ENCODE measurements around the gene CYLD.

The CYLD gene

GRCh38 chr16:50739031-50739430, 2.9 kb upstream of the CYLD start:
- no peak for DNase-seq (ENCODE audit: low spot score)

DNA sequence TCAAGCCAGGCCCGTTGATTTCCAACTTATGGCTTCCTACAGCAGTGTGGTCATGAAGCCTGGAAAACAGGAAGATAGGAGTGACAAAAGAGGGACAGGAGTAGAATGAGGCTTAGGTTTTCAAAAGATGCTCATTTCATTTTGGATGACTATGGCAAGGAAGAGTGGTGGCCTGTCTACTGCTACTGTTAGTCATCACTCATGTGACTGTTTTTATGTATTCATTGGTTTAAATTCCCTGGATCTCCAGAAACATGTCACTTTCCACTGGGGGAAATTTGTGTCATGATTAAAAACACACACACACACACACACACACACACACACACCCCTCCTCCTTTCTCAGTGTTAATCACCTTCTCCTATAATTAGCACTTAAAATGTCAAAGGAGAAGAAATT, 1.1 kb upstream of the CYLD start:
- DNase-seq (ENCODE audit: low spot score), result no peak

GRCh38 chr16:50741225-50741780, 583 bp upstream of the CYLD start:
- DNase-seq (ENCODE audit: low spot score), result no peak

DNA sequence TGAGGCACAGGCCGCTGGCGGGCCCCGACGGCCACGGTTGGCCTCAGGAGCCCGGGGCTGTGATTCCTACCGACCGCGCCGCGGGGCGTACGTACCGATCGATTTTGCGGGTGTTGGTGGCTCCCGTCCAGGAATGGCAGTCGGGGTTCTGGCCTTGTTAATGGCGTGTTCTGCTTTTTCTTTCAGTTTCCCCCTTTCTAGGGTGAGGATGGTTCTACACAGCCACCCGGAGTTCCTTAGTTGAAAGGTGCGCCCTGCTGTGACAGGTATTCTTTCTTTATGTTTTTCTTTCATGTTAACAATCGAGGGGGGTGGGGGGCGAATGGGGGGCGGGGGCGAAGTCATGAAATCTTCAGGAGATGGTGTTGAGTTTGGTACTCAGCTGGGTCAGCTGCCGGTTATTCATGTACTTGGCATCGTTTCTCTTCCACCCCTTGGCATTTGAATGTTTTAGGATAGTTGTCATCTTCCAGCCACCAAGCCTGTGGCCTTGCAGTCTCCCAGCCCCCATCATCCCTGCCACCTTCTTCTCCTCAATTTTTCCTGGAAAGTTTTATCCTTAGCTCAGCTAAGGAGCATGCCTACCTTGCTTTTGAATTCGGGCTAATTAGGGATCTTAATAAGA, 802 bp downstream of the CYLD start:
- DNase-seq (ENCODE audit: low spot score), result no peak

- no peak for DNase-seq (ENCODE audit: low spot score)
These were observed 1.8 kb downstream of the CYLD start for GRCh38 chr16:50743581-50744225.

DNA sequence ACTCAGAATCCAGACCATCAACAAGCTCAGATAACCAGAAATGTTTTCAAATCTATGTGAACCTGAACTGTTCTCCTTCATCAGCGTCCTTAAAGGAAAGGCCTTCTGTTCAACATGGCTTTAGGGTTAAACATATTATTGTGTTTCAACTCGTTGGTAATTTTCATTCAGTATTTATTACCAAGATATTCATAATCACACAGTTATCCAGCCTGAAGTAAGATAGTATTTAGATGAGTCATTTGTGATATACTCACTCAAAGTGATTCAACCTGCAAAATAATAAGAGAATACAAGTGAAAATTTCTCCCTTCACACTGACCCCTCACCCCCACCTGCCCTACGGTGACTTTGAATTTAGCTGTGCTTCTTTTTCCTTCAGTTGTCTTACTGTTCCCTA, 3.0 kb downstream of the CYLD start:
- no peak for DNase-seq (ENCODE audit: low spot score)

- no peak for DNase-seq (ENCODE audit: low spot score)
These were observed 4.1 kb downstream of the CYLD start for GRCh38 chr16:50745940-50746339.

DNA sequence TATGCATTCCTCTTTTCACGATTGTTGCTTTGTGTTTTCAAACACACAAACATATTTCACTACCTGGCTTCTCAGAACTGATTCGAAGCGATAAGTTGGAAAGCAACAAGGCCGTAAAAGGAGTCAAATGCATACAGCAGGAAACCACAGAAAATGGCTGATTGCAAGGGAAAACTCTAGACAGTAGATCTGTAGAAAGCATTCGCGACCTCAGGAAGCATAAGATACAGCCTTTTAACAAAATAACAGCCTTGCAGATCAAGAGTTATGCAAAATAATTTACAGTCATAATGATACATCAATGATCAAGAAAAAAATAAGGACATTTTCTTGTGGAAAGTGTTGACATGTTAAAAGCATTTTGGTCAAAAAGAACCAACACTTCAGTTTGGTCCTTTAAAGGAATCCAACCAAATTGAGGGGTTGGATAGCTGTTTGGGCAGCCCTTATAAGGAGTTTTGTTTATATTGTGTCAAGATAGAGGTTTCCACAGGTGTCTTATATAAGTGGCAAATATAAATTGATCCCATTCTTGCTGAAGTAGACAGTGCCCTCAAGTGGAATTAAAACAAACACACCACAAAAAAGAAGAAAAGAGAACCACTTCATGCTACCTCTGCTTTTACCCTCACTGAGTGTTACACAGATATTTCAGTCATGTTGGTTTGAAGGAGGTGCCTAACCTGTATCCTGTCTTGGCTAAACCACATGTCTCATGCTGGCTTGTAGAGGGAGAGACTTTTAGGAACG, 5.5 kb downstream of the CYLD start:
- no peak for DNase-seq (ENCODE audit: low spot score)

DNA sequence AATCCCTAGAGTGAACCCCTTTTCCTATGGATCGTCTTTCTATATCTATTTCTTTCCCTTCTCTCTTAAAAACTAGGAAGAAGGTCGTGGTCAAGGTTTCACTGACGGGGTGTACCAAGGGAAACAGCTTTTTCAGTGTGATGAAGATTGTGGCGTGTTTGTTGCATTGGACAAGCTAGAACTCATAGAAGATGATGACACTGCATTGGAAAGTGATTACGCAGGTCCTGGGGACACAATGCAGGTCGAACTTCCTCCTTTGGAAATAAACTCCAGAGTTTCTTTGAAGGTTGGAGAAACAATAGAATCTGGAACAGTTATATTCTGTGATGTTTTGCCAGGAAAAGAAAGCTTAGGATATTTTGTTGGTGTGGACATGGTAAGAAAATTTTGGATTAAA, 9.6 kb downstream of the CYLD start:
- no peak for DNase-seq (ENCODE audit: low spot score)

GRCh38 chr16:50752471-50753235, 10.8 kb downstream of the CYLD start:
- no peak for DNase-seq (ENCODE audit: low spot score)

DNA sequence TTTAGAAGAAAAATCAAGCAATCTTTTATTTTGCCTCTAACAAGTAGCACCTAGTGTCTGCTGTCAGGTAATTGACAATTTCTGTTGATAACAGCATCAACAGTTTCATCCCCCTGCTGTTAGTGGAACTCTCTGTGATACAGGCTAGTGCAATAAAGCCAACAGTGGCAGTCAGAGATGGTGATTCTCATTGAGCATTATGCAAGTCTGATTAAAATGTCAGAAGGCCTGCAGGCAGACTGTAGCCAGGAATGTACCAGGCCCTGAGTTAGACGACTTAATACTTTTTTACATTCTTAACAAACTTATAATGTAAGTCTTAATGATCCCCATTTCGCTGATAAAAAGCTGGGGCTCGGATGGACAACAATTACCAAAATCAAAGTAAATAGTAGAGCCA, 14.6 kb downstream of the CYLD start:
- DNase-seq (ENCODE audit: low spot score), result no peak

DNA sequence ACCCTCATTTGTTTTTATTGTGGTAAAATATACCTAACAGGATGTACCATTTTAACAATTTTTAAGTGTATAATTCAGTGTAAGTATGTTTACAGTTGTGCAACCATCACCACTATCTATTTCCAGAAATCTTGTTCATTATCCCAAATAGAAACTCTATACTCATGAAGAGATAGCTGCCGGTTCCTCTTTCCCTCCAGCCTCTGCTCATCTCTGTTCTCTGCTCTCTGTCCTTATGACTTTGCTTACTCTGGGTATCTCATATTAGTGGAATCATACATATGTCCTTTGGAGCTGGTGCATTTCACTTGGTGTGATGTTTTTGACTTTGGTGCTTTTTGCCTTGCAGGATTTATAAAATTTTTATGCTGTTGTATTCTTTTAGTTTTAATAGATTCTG, 19.4 kb downstream of the CYLD start:
- DNase-seq (ENCODE audit: low spot score), result no peak

GRCh38 chr16:50762241-50762640, 20.4 kb downstream of the CYLD start:
- DNase-seq (ENCODE audit: low spot score), result no peak

DNA sequence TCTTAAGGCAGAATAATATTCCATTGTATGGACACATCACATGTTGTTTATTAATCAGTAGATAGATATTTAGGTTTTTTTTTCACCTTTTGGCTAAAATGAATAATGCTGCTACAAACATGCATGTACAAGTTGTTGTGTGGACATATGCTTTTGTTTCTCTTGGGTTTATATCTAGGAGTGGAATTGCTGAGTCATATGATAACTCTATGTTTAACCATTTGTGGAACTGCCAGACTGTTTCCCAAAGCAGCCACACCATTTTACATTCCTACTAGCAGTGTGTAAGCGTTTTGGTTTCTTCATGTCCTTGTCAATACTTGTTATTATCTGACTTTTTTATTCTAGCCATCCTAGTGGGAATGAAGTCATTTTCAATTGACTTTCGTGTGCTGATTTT, 21.3 kb downstream of the CYLD start:
- DNase-seq (ENCODE audit: low spot score), result no peak

GRCh38 chr16:50765260-50765659, 23.4 kb downstream of the CYLD start:
- no peak for DNase-seq (ENCODE audit: low spot score)

DNA sequence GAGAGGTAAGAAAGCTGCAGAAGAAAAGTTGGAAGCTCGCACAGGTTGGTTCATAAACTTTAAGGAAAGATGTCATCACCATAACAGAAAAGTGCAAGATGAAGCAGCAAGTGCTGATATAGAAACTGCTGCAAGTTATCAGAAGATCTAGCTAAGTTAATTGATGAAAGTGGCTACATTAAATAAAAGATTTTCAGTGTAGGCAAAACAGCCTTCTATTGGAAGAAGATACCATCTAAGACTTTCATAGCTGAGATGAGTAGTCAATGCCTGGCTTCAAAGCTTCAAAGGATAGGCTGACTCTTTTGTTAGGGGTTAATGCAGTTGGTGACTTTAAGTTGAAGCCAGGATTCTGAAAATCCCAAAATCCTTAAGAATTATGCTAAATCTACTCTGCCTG, 24.0 kb downstream of the CYLD start:
- DNase-seq (ENCODE audit: low spot score), result no peak

GRCh38 chr16:50767197-50767596, 25.3 kb downstream of the CYLD start:
- no peak for DNase-seq (ENCODE audit: low spot score)

DNA sequence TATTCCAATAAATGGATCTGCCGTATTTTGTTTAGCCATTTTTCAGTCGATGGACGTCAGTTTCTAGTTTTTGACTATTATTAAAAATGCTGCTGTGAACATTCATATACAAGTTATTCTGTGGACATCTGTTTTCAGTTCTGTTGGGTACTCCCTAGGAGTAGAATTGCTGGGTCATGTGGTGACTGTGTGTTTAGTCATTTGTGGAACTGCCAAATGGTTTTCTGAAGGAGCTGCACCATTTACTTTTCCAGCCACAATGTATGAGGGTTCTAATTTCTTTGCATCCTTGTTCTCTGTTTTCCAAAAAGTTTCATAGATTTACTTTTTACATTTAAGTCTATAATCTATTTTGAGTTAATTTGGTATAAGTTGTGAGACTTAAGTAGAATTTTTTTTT, 29.5 kb downstream of the CYLD start:
- no peak for DNase-seq (ENCODE audit: low spot score)

- DNase-seq (ENCODE audit: low spot score), result no peak
These were observed 32.5 kb downstream of the CYLD start for GRCh38 chr16:50774405-50774804.

DNA sequence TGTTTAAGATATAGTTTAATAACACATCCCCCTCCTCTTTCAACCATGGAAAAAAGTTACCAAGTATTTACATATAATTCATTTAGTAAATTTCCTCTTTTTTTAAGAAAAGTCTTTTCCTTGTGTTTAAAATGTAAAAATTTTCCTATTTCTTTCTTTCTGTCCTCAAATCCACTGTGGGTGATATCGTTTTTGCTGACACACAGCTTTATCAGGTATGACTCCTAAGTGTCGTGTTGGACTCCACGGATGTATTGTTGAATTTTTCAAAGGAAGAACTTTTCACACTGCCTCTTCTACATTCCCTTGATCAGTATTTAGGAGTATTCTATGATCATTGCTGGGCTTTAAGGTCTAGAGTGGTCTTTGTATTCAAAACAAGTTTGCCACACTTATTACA, 33.1 kb downstream of the CYLD start:
- DNase-seq (ENCODE audit: low spot score), result no peak

DNA sequence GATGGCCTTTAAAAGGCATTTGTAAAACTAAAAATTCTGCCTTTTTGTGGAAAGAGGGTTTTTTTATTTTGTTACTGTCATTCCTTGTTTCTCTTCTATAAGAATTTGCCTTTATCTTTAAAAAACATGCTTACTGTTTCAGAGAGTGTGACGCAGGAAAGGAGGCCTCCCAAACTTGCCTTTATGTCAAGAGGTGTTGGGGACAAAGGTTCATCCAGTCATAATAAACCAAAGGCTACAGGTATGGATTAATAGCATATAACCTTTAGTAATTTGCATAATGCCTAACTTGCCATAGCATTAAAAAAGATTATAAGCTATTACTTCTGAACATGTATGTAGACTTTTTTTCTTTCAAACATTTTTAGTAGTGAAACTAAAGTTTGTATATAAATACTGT, 34.2 kb downstream of the CYLD start:
- DNase-seq (ENCODE audit: low spot score), result no peak

All from SK-N-DZ (cell line).